A549 (cell line): ENCODE measurements around the gene CIDEA. TPM values are rescaled to one million over a fixed set of nuclear protein-coding genes. Genes with fewer than 3 reads are reported as not detected.

ENCODE experiments used
- ATAC-seq, 2 experiments: fragments of 200-7000 bp in 1 of 2; fragments of >200 bp in 1 of 2; cut with Nextera tagmentation in 1 of 2; cut with Tn5 transposase in 1 of 2; 3 replicates each; pipeline versions ENCODE4 v1.8.0 to v1.9.1; 2018 to 2020; ENCODE audit warnings: mild to moderate bottlenecking in 1 of 2, moderate library complexity in 1 of 2
- CTCF ChIA-PET: fragments of 300-600 bp; sonication (Branson Sonifier 250); formaldehyde crosslinking; extraction: SDS; loops from one replicate; lab custom pipeline; 2021; ENCODE audit warnings: antibody characterized with exemption, inconsistent platforms; lab: Yijun Ruan, JAX
- POLR2A ChIA-PET: fragments of 350-600 bp; formaldehyde crosslinking; extraction: SDS; loops from one replicate; lab custom pipeline; 2021; ENCODE audit warnings: antibody characterized with exemption, inconsistent platforms; lab: Yijun Ruan, JAX
- DNase-seq, 2 experiments: peaks; one replicate each; pipeline versions ENCODE4 v3.0.0 to v3.0.0-alpha.2; 2011 to 2016; ENCODE audit warnings: low read depth in 1 of 2, low spot score in 1 of 2
- FAIRE-seq: peaks from 2 replicates; lab custom pipeline; 2011; peaks lifted over from hg19 to GRCh38; lab: Jason Lieb, UNC
- H3K27ac ChIP-seq, 2 experiments: fragments of >200 bp; sonication (Bioruptor Twin); formaldehyde crosslinking; 3 replicates each; pipeline ENCODE4 v1.5.1; 2016 to 2017
- H3K4me1 ChIP-seq: fragments of >200 bp; sonication (Bioruptor Twin); formaldehyde crosslinking; 3 replicates; pipeline ENCODE4 v1.6.1; 2016
- H3K4me2 ChIP-seq: fragments of >200 bp; sonication (Bioruptor Twin); formaldehyde crosslinking; 3 replicates; pipeline ENCODE4 v1.6.1; 2016
- H3K4me3 ChIP-seq: fragments of >200 bp; sonication (Bioruptor Twin); formaldehyde crosslinking; 3 replicates; pipeline ENCODE4 v1.5.1; 2016
- H3K9me3 ChIP-seq: fragments of >200 bp; sonication (Bioruptor Twin); formaldehyde crosslinking; 3 replicates; pipeline ENCODE4 v1.6.1; 2016
- BHLHE40 ChIP-seq: IDR thresholded peaks from 2 replicates; pipeline ENCODE4 v1.6.1; 2012; ENCODE audit warnings: low read depth, low read length, inconsistent platforms
- CHD2 ChIP-seq: fragments of 150-350 bp; IDR thresholded peaks from 2 replicates; pipeline ENCODE4 v1.6.1; 2014; ENCODE audit warnings: low read length; ENCODE audit not compliant: partially characterized antibody
- ESRRA ChIP-seq: fragments of 150-350 bp; IDR thresholded peaks from 2 replicates; pipeline ENCODE4 v1.6.1; 2014; ENCODE audit warnings: mild to moderate bottlenecking, low read length, borderline replicate concordance
- FOSB ChIP-seq: fragments of 250-450 bp; sonication (Bioruptor Pico); IDR thresholded peaks from 2 replicates; pipeline ENCODE4 v1.5.0; 2020; ENCODE audit warnings: mild to moderate bottlenecking, moderate library complexity
- MAZ ChIP-seq: fragments of 150-350 bp; IDR thresholded peaks from 2 replicates; pipeline ENCODE4 v1.6.1; 2014; ENCODE audit warnings: antibody characterized with exemption, low read depth, low read length, borderline replicate concordance
- MYC ChIP-seq: IDR thresholded peaks from 2 replicates; pipeline ENCODE4 v1.6.1; 2012; ENCODE audit warnings: mild to moderate bottlenecking, inconsistent platforms, low read length, improper control_type of control experiment, borderline replicate concordance
- NR3C1 ChIP-seq: fragments of >200 bp; sonication (Bioruptor Twin); formaldehyde crosslinking; IDR thresholded peaks from 3 replicates; pipeline ENCODE4 v1.6.1; 2017
- PHF8 ChIP-seq: fragments of 200-600 bp; sonication (generic); IDR thresholded peaks from 2 replicates; pipeline ENCODE4 v1.6.1; 2016; ENCODE audit warnings: low read depth, mild to moderate bottlenecking, antibody characterized with exemption, moderate library complexity, borderline replicate concordance
- POLR2AphosphoS2 ChIP-seq: conservative IDR thresholded peaks from 2 replicates; pipeline ENCODE4 v1.6.1; 2012; ENCODE audit warnings: low read length, improper control_type of control experiment, inconsistent platforms
- REST ChIP-seq: fragments of 200-600 bp; sonication (generic); IDR thresholded peaks from 2 replicates; pipeline ENCODE4 v1.6.1; 2016; ENCODE audit warnings: antibody characterized with exemption, mild to moderate bottlenecking, moderate library complexity
- RFX5 ChIP-seq: fragments of 450-650 bp; IDR thresholded peaks from 2 replicates; pipeline ENCODE4 v1.7.1; 2014; ENCODE audit warnings: antibody characterized with exemption, mild to moderate bottlenecking, moderate library complexity
- RNF2 ChIP-seq: fragments of 200-600 bp; sonication (generic); IDR thresholded peaks from 2 replicates; pipeline ENCODE4 v1.6.1; 2016; ENCODE audit warnings: low read depth, mild to moderate bottlenecking, antibody characterized with exemption, moderate library complexity, borderline replicate concordance
- SMC3 ChIP-seq: fragments of >200 bp; sonication (Bioruptor Twin); formaldehyde crosslinking; IDR thresholded peaks from 3 replicates; pipeline ENCODE4 v1.6.1; 2018; ENCODE audit warnings: inconsistent platforms
- SREBF2 ChIP-seq: fragments of 450-650 bp; IDR thresholded peaks from 2 replicates; pipeline ENCODE4 v1.6.1; 2014; ENCODE audit warnings: mild to moderate bottlenecking, moderate library complexity
- ZFP36 ChIP-seq: fragments of 450-650 bp; IDR thresholded peaks from 2 replicates; pipeline ENCODE4 v1.6.1; 2014; ENCODE audit warnings: borderline replicate concordance; ENCODE audit not compliant: partially characterized antibody
- WGBS: methylation state at CpG from one replicate; pipeline ENCODE4 v1.1.6; 2017; ENCODE audit errors: missing lambda C conversion rate; 5-methylcytosine and 5-hydroxymethylcytosine counted together
- polyA plus RNA-seq, 4 experiments: library from polyadenylated mRNA; depleted of rRNA in 3 of 4; stranded (reverse); fragments of >200 nt; fragmentation: RNase III in 1 of 4; extraction: RNeasy Plus Mini Kit Qiagen cat#74134 plus additional on column Dnase treatment in 1 of 4; gene quantifications; 2 replicates in 3 of 4; 3 replicates in 1 of 4; pipeline ENCODE4 v1.2.3, GENCODE V29; 2011 to 2017
- TF ChIP-seq, protein P1 (sequence below): IDR thresholded peaks from 2 replicates; pipeline ENCODE4 v1.6.1; 2012
- TF ChIP-seq, protein P2 (sequence below): IDR thresholded peaks from 2 replicates; pipeline ENCODE4 v1.6.1; 2012
- TF ChIP-seq, protein P3 (sequence below): fragments of >200 bp; sonication (Bioruptor Twin); formaldehyde crosslinking; IDR thresholded peaks from 3 replicates; pipeline ENCODE4 v1.5.1; 2016
- TF ChIP-seq, protein P4 (sequence below): fragments of 150-350 bp; IDR thresholded peaks from 2 replicates; pipeline ENCODE4 v1.6.1; 2014; ENCODE audit warnings: low read depth, mild to moderate bottlenecking, low read length
- TF ChIP-seq, protein P5 (sequence below): IDR thresholded peaks from 2 replicates; pipeline ENCODE4 v1.6.1; 2012; ENCODE audit warnings: low read depth, borderline replicate concordance
- TF ChIP-seq, protein P6 (sequence below): fragments of >200 bp; sonication (Bioruptor Twin); formaldehyde crosslinking; IDR thresholded peaks from 2 replicates; pipeline ENCODE4 v1.6.1; 2016
- TF ChIP-seq, protein P7 (sequence below): fragments of 250-450 bp; sonication (Bioruptor Pico); IDR thresholded peaks from 2 replicates; pipeline ENCODE4 v1.5.0; 2021; ENCODE audit warnings: mild to moderate bottlenecking, moderate library complexity, borderline replicate concordance

Gene CIDEA
- polyA plus RNA-seq, 2 of the 4 experiments (the other 2 are of a cell fraction) = not detected

DNA sequence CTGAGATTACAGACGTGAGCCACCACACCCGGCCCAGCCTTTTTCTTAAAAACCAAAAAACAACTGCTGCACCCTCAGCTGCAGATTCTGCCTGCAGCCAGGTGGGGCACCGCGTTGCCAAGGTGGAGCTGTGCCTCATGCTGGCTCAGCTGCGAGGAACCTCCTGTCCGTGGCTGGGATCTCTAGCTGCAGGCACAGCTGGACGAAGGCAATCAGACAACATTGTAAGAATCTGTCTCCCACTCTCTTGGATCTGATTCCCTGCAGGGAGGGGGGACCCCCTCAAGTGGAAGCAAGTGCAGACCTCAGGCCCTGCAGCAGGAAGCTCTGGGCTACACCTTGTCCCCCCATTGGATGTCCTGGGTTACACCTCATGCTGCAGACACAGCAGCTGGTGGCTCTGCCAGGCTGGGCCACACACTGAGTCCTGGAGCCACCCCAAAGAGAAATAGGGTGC is 24.1 kb downstream of the CIDEA start:
- FAIRE-seq (no peak), DNase-seq (no peak), ATAC-seq (peak in 1 of 2 experiments; percentile 45; a peak in 1 of 6 replicates)
- Histone ChIP-seq H3K4me1 (0 out of 3 replicates have a peak, but pooled peaks cover 3% of the 10 kb centered on the region), H3K9me3 (no peaks in the 10 kb centered on the region), H3K4me3 (no peak overlapping the region), H3K27ac (no peak overlapping the region), H3K4me2 (no peak overlapping the region)
- 63% methylated on average over 7 of the region's 7 CpGs for WGBS
- ChIA-PET CTCF (interaction anchor here (0.6 to 1.9 kb wide), 5 partner anchors 9 to 46 kb away, joined by 3 to 6 read pairs (median 4); no protein-coding TSS in a partner anchor), POLR2A (interaction anchor here (0.7 kb wide), 1 partner anchor 189 kb away, joined by 6 read pairs; no protein-coding TSS in a partner anchor)
- TF ChIP-seq POLR2AphosphoS2 (no peak), PHF8 (no peak), RFX5 (no peak), SREBF2 (no peak), NR3C1 (no peak)
- TF ChIP-seq, protein P1, sequence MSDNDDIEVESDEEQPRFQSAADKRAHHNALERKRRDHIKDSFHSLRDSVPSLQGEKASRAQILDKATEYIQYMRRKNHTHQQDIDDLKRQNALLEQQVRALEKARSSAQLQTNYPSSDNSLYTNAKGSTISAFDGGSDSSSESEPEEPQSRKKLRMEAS = 0 out of 2 replicates have a peak, but pooled peaks have one; percentile 29
- TF ChIP-seq, protein P2, sequence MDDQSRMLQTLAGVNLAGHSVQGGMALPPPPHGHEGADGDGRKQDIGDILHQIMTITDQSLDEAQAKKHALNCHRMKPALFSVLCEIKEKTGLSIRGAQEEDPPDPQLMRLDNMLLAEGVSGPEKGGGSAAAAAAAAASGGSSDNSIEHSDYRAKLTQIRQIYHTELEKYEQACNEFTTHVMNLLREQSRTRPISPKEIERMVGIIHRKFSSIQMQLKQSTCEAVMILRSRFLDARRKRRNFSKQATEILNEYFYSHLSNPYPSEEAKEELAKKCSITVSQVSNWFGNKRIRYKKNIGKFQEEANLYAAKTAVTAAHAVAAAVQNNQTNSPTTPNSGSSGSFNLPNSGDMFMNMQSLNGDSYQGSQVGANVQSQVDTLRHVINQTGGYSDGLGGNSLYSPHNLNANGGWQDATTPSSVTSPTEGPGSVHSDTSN = no peak

- no peak for DNase-seq
- FAIRE-seq = no peak
- 84% methylated on average over 26 of the region's 30 CpGs for WGBS
- 0 out of 3 replicates have a peak, but pooled peaks cover 3% of the 10 kb centered on the region for H3K4me1 ChIP-seq
- no peak overlapping the region for H3K4me2 ChIP-seq
- ATAC-seq = peak in 1 of 2 experiments; percentile 49; a peak in 3 of 6 replicates
- ChIA-PET CTCF (interaction anchor here (0.6 to 1.9 kb wide), 6 partner anchors 7 to 40 kb away, joined by 3 to 12 read pairs (median 4); no protein-coding TSS in a partner anchor), POLR2A (no interaction called here)
- no peaks in the 10 kb centered on the region for H3K9me3 ChIP-seq
- H3K27ac ChIP-seq = no peak overlapping the region
- H3K4me3 ChIP-seq = no peak overlapping the region
- TF ChIP-seq, protein P3, sequence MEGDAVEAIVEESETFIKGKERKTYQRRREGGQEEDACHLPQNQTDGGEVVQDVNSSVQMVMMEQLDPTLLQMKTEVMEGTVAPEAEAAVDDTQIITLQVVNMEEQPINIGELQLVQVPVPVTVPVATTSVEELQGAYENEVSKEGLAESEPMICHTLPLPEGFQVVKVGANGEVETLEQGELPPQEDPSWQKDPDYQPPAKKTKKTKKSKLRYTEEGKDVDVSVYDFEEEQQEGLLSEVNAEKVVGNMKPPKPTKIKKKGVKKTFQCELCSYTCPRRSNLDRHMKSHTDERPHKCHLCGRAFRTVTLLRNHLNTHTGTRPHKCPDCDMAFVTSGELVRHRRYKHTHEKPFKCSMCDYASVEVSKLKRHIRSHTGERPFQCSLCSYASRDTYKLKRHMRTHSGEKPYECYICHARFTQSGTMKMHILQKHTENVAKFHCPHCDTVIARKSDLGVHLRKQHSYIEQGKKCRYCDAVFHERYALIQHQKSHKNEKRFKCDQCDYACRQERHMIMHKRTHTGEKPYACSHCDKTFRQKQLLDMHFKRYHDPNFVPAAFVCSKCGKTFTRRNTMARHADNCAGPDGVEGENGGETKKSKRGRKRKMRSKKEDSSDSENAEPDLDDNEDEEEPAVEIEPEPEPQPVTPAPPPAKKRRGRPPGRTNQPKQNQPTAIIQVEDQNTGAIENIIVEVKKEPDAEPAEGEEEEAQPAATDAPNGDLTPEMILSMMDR = no peak
- TF ChIP-seq REST (no peak), FOSB (no peak), ESRRA (no peak), BHLHE40 (no peak), MAZ (no peak), ZFP36 (no peak), MYC (no peak), SMC3 (no peak), CHD2 (no peak), RNF2 (no peak)
- TF ChIP-seq, protein P4, sequence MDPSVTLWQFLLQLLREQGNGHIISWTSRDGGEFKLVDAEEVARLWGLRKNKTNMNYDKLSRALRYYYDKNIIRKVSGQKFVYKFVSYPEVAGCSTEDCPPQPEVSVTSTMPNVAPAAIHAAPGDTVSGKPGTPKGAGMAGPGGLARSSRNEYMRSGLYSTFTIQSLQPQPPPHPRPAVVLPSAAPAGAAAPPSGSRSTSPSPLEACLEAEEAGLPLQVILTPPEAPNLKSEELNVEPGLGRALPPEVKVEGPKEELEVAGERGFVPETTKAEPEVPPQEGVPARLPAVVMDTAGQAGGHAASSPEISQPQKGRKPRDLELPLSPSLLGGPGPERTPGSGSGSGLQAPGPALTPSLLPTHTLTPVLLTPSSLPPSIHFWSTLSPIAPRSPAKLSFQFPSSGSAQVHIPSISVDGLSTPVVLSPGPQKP = no peak
- TF ChIP-seq, protein P5, sequence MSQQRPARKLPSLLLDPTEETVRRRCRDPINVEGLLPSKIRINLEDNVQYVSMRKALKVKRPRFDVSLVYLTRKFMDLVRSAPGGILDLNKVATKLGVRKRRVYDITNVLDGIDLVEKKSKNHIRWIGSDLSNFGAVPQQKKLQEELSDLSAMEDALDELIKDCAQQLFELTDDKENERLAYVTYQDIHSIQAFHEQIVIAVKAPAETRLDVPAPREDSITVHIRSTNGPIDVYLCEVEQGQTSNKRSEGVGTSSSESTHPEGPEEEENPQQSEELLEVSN = no peak
- TF ChIP-seq, protein P6, sequence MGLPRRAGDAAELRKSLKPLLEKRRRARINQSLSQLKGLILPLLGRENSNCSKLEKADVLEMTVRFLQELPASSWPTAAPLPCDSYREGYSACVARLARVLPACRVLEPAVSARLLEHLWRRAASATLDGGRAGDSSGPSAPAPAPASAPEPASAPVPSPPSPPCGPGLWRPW = no peak
- TF ChIP-seq, protein P7, sequence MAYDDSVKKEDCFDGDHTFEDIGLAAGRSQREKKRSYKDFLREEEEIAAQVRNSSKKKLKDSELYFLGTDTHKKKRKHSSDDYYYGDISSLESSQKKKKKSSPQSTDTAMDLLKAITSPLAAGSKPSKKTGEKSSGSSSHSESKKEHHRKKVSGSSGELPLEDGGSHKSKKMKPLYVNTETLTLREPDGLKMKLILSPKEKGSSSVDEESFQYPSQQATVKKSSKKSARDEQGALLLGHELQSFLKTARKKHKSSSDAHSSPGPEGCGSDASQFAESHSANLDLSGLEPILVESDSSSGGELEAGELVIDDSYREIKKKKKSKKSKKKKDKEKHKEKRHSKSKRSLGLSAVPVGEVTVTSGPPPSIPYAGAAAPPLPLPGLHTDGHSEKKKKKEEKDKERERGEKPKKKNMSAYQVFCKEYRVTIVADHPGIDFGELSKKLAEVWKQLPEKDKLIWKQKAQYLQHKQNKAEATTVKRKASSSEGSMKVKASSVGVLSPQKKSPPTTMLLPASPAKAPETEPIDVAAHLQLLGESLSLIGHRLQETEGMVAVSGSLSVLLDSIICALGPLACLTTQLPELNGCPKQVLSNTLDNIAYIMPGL = no peak
Observed at GRCh38 chr18:12278741-12279682, 24.9 kb downstream of the CIDEA start.
